Body of pancreas (tissue), 4 donors: Measurements from ENCODE around the gene RAPGEF1. TPM values are rescaled to one million over a fixed set of nuclear protein-coding genes. Genes with fewer than 3 reads are reported as not detected.

Experiments
- ATAC-seq: fragments of 150-250 bp; one replicate; pipeline ENCODE4 v1.9.1; 2016
- DNase-seq, 4 donors: peaks; one replicate each; pipeline ENCODE4 v3.0.0-alpha.2; 2019
- H3K27ac ChIP-seq, 4 donors: fragments of 200-600 bp; sonication (generic); 1 replicate in 3 of 4; 2 replicates in 1 of 4; pipeline versions ENCODE4 v1.5.1 to v1.6.1; 2016 to 2019; ENCODE audit warnings: mild to moderate bottlenecking in 1 of 4, mixed read lengths in 1 of 4, moderate library complexity in 1 of 4
- H3K27me3 ChIP-seq, 2 donors: fragments of 200-600 bp; sonication (generic); one replicate each; pipeline ENCODE4 v1.6.0; 2016; ENCODE audit warnings: mild to moderate bottlenecking in 1 of 2
- H3K36me3 ChIP-seq, 2 donors: fragments of 200-600 bp; sonication (generic); replicated peaks in 1 of 2; 2 replicates each; pipeline ENCODE4 v1.5.1; 2016; ENCODE audit warnings: low read depth in 2 of 2; ENCODE audit not compliant: insufficient read depth in 1 of 2
- H3K4me1 ChIP-seq: fragments of 200-600 bp; sonication (generic); one replicate; pipeline ENCODE4 v1.6.0; 2016
- H3K4me3 ChIP-seq, 2 donors: fragments of 200-600 bp; sonication (generic); 1 replicate in 1 of 2; 2 replicates in 1 of 2; pipeline ENCODE4 v1.5.1; 2016 to 2019
- H3K9me3 ChIP-seq, 3 donors: fragments of 200-600 bp; sonication (generic); 1 replicate in 2 of 3; 2 replicates in 1 of 3; pipeline ENCODE4 v1.5.1; 2016
- POLR2A ChIP-seq, 3 donors: fragments of 450-650 bp; IDR thresholded peaks; one replicate each; pipeline ENCODE4 v1.6.1; 2016; ENCODE audit warnings: antibody characterized with exemption in 3 of 3, mild to moderate bottlenecking in 2 of 3
- WGBS, 2 donors: methylation state at CpG; one replicate each; pipeline ENCODE4 v1.1.5; 2017; 5-methylcytosine and 5-hydroxymethylcytosine counted together
- intact Hi-C: fragments of 100-400 bp; cut with DNase I; formaldehyde crosslinking; loops from one replicate; pipeline ENCODE4 v1.15.1; 2023
- total RNA-seq, 2 donors: library from RNA; depleted of rRNA; stranded (reverse); fragments of >200 nt; gene quantifications; one replicate each; pipeline ENCODE4 v1.1.0, GENCODE V29; 2016
- TF ChIP-seq, protein P1 (sequence below), 7 experiments: fragments of 450-650 bp in 4 of 7; fragments of 200-600 bp in 3 of 7; sonication (generic) in 3 of 7; IDR thresholded peaks; one replicate each; pipeline ENCODE4 v1.5.1; 2016 to 2019; ENCODE audit warnings: antibody characterized with exemption in 7 of 7

RAPGEF1 gene
- total RNA-seq, 2 donors from 2014 or later, result 30.1 to 70.5 TPM

DNA sequence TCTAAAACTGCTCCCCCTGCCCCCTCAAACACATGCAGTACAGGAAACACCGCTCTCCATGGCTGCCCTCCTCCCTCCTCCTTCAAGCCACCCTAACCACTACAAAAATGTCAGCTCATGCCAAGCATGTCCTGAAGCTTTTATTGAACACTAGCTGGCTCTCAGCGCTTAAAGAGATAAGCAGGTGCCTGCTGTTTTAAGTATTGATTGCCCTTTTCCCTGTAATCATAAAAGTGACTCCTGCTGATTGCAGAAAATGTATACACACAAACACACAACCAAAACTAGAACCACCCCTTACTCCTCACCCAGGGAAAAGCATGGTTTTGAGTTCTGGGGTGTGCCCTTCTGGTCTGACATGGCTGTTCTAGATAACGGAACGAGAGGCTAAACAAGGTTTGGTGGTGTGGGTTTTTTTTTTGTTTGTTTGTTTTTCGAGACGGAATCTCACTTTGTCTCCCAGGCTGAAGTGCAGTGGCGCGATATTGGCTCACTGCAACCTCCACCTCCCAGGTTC lies 205.1 kb downstream of the RAPGEF1 start:
- Histone ChIP-seq H3K36me3 (no peaks in the 10 kb centered on the region), H3K9me3 (no peaks in the 10 kb centered on the region), H3K27ac (peak overlapping the region in 2 of 4 donors; percentile 3 to 31), H3K27me3 (no peaks in the 10 kb centered on the region), H3K4me3 (no peak overlapping the region), H3K4me1 (peaks cover 28% of the 10 kb centered on the region)
- TF ChIP-seq POLR2A (IDR thresholded peaks at IDR 0.05), result no peak
- TF ChIP-seq, protein P1, sequence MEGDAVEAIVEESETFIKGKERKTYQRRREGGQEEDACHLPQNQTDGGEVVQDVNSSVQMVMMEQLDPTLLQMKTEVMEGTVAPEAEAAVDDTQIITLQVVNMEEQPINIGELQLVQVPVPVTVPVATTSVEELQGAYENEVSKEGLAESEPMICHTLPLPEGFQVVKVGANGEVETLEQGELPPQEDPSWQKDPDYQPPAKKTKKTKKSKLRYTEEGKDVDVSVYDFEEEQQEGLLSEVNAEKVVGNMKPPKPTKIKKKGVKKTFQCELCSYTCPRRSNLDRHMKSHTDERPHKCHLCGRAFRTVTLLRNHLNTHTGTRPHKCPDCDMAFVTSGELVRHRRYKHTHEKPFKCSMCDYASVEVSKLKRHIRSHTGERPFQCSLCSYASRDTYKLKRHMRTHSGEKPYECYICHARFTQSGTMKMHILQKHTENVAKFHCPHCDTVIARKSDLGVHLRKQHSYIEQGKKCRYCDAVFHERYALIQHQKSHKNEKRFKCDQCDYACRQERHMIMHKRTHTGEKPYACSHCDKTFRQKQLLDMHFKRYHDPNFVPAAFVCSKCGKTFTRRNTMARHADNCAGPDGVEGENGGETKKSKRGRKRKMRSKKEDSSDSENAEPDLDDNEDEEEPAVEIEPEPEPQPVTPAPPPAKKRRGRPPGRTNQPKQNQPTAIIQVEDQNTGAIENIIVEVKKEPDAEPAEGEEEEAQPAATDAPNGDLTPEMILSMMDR (IDR thresholded peaks at IDR 0.05), result no peak
- ATAC-seq (peak; percentile 47), DNase-seq (peak in 2 of 4 donors; percentile 38 to 54)
- intact Hi-C loops, result no loop called here
- 4 to 16% methylated on average over 8 of the region's 8 CpGs for WGBS, 2 donors

- Histone ChIP-seq H3K9me3 (no peaks in the 10 kb centered on the region), H3K27ac (peak within 1 kb of the TSS in 3 of 4 donors; percentile 75 to 81 (median 79)), H3K36me3 (peaks cover 0 to 1% of the 10 kb centered on the region in 2 donors), H3K4me3 (peak within 1 kb of the TSS; percentile 86 to 97), H3K27me3 (no peaks in the 10 kb centered on the region), H3K4me1 (peaks cover 32% of the 10 kb centered on the region)
- peak; percentile 95 for ATAC-seq
- intact Hi-C loops, result no loop called here
- WGBS, 2 donors, result 9 to 40% methylated on average over 1 to 78 of the region's 103 CpGs
- peak; percentile 77 to 83 (median 81) for DNase-seq
- TF ChIP-seq, protein P1 (IDR thresholded peaks at IDR 0.05), result no peak
- peak; percentile 46 to 71 (median 69) for TF ChIP-seq POLR2A (IDR thresholded peaks at IDR 0.05)
Observed at GRCh38 chr9:131530920-131531832, 208.7 kb downstream of the RAPGEF1 start, which contains the start of gene UCK1. UCK1 (minus strand) TSS chr9:131531263; CDS start chr9:131531174, 89 bp downstream.

- H3K27me3 ChIP-seq, result no peaks in the 10 kb centered on the region
- peaks cover 32% of the 10 kb centered on the region for H3K4me1 ChIP-seq
- ATAC-seq (peak; percentile 15), DNase-seq (peak; percentile 41 to 57 (median 48))
- intact Hi-C loops, result no loop called here
- TF ChIP-seq, protein P1 (IDR thresholded peaks at IDR 0.05), result peak in 4 of 7 experiments; percentile 14 to 34 (median 18)
- TF ChIP-seq POLR2A (IDR thresholded peaks at IDR 0.05), result no peak
- no peaks in the 10 kb centered on the region for H3K9me3 ChIP-seq
- WGBS, 2 donors, result 2% methylated on average over 25 of the region's 29 CpGs; no CpG with 5 or more reads in 1 of the 2 donors
- peak overlapping the region; percentile 86 to 97 for H3K4me3 ChIP-seq
- peak overlapping the region in 3 of 4 donors; percentile 75 to 81 (median 79) for H3K27ac ChIP-seq
- H3K36me3 ChIP-seq, result peaks cover 0 to 1% of the 10 kb centered on the region in 2 donors
Observed at GRCh38 chr9:131530546-131530919, 209.3 kb downstream of the RAPGEF1 start.

DNA sequence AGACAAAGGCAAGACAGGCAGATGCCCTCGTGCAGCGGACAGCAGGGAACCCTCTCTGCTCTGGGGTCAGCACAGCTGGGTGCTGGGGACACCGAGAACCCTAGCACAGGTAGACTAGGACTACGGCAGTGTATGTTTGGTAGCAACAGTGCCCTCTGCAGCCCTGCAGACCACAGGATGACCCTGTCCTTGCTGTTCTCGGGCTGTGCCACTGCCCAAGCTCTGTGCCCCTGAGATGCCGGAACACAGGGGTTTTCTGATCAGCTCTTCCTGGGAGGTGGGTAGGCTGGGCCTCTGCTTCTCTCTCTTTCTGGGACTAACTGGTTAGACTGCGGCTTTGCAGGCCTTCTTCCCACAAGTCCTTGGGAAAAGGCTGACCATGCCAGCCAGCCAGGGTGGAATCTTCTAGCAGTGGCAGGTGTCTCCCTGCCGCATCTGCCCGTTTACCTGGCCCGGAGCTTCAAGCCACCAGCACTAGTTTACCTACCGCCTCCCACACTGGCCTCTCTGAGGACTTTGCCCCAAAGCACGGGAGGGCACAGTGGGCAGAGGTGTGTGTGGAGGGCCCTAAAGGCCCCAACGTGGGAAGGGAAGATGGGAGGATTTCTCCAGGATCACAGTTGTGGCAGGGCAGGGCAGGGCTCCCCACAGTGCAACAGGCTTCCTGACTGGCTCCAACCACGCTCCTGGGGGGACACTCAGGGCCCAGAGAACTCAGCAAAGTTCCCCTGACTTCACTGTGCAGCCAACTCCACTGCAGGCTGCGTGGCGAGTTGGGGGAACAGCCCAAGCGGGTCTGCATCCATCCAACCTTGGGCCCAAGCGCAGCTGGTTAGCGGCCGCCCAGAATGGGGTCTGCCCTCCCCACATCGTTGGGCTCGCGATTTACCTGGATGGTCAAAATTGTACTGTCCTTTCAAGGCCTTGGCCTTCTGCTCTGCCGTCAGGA lies 210.0 kb downstream of the RAPGEF1 start:
- H3K27ac ChIP-seq, result peak overlapping the region in 3 of 4 donors; percentile 75 to 81 (median 79)
- intact Hi-C loops, result no loop called here

More for the DNA sequence above, 210.0 kb downstream of the RAPGEF1 start:
- ATAC-seq (no peak), DNase-seq (no peak)
- Histone ChIP-seq H3K36me3 (peaks cover 0 to 5% of the 10 kb centered on the region in 2 donors), H3K4me1 (peaks cover 25% of the 10 kb centered on the region), H3K27me3 (no peaks in the 10 kb centered on the region), H3K9me3 (no peaks in the 10 kb centered on the region), H3K4me3 (peak overlapping the region; percentile 86 to 97)
- TF ChIP-seq POLR2A (IDR thresholded peaks at IDR 0.05), result no peak
- TF ChIP-seq, protein P1 (IDR thresholded peaks at IDR 0.05), result no peak
- WGBS, 2 donors, result 48 to 58% methylated on average over 10 to 24 of the region's 24 CpGs
